Naive B cell (primary cell): ENCODE data around the gene NRF1. TPM values are rescaled to one million over a fixed set of nuclear protein-coding genes. Genes with fewer than 3 reads are reported as not detected.
A peak's percentile ranks its signal among the peaks of the same experiment; 100 is the strongest.

Experiments
- ATAC-seq, 2 donors: fragments of 150-1000 bp; cut with Tn5 transposase; 2 replicates each; pipeline ENCODE4 v1.10.0; 2021; ENCODE audit warnings: low read depth in 2 of 2, mild to moderate bottlenecking in 2 of 2, moderate library complexity in 2 of 2
- DNase-seq: peaks from one replicate; pipeline ENCODE4 v3.0.0; 2022
- H3K27ac Mint-ChIP-seq, 6 donors: one replicate each; pipeline ENCODE4 v1.8.0; 2020 to 2022; ENCODE audit warnings: mild to moderate bottlenecking in 6 of 6, mixed read lengths in 6 of 6, moderate library complexity in 5 of 6, inconsistent platforms in 2 of 6
- H3K27me3 Mint-ChIP-seq, 3 donors: one replicate each; pipeline ENCODE4 v1.8.0; 2021 to 2022; ENCODE audit warnings: mixed read lengths in 3 of 3, mild to moderate bottlenecking in 1 of 3
- H3K36me3 Mint-ChIP-seq, 2 donors: one replicate each; pipeline ENCODE4 v1.8.0; 2020 to 2022; ENCODE audit warnings: mixed read lengths in 2 of 2, inconsistent platforms in 1 of 2, mild to moderate bottlenecking in 1 of 2
- H3K4me1 Mint-ChIP-seq, 3 donors: one replicate each; pipeline ENCODE4 v1.8.0; 2020 to 2022; ENCODE audit warnings: mixed read lengths in 3 of 3, inconsistent platforms in 1 of 3, mild to moderate bottlenecking in 1 of 3, moderate library complexity in 1 of 3
- H3K4me3 Mint-ChIP-seq, 8 donors: one replicate each; pipeline ENCODE4 v1.8.0; 2020 to 2022; ENCODE audit warnings: mild to moderate bottlenecking in 8 of 8, mixed read lengths in 8 of 8, moderate library complexity in 8 of 8, inconsistent platforms in 2 of 8
- H3K9me3 Mint-ChIP-seq, 7 donors: one replicate each; pipeline ENCODE4 v1.8.0; 2020 to 2022; ENCODE audit warnings: mixed read lengths in 7 of 7, mild to moderate bottlenecking in 5 of 7, inconsistent platforms in 2 of 7, moderate library complexity in 1 of 7
- polyA plus RNA-seq, 6 donors: library from polyadenylated mRNA; unstranded; fragments of 300-500 nt; fragmentation: Illumina TruSeq; gene quantifications; one replicate each; pipeline ENCODE4 v1.2.3, GENCODE V29; 2021; ENCODE audit warnings: low read depth in 6 of 6

Gene NRF1
- polyA plus RNA-seq, 6 donors from 2014 or later = 9.6 to 32.4 (median 28.9) TPM

DNA sequence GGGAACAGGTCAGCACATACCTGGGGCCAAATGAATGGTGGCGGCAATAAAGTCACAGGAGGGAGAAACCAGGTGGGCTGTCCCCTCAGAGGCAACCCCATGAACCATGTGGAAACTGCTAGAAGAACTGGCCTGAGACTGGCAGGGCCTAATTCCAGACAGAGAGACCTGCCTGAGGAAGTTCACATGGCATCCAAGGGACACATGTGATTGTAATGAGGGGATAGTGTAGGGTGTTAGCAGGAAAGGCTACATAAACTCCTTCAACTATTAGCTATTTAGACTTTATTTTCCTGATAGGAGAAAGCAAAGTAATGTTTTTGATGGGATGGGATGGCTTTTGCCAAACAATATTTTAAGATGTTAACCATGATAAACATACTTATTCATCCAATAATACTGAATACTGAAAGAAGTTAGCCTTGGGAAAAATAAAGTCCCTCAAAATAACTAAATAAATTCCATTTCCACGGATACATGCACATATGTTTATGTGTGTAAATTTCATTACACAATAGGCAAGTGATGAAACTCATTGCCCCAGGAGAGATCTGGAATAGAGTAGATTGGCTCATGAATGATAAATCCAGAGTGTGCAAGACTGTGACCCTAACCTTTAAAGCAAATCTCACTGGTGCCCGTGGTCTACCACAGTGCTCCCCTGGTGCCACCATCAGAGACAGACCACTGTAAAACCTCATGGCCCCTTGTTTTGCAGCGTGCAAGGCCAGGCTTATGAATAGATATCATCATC is 137.0 kb downstream of the NRF1 start:
- no peaks in the 10 kb centered on the region for H3K9me3 Mint-ChIP-seq
- H3K27ac Mint-ChIP-seq = peak overlapping the region in 2 of 6 donors; percentile 45 to 97
- no peak for ATAC-seq
- no peak for DNase-seq
- H3K27me3 Mint-ChIP-seq = no peaks in the 10 kb centered on the region
- peaks cover 0 to 4% (median 0%) of the 10 kb centered on the region in 3 donors for H3K4me1 Mint-ChIP-seq
- peaks cover 37 to 46% of the 10 kb centered on the region in 2 donors for H3K36me3 Mint-ChIP-seq
- H3K4me3 Mint-ChIP-seq = no peak overlapping the region

GRCh38 chr7:129750091-129750490 is 138.6 kb downstream of the NRF1 start:
- DNase-seq (no peak), ATAC-seq (no peak)
- H3K27ac Mint-ChIP-seq = no peak overlapping the region
- H3K36me3 Mint-ChIP-seq = peaks cover 37 to 42% of the 10 kb centered on the region in 2 donors
- no peaks in the 10 kb centered on the region for H3K9me3 Mint-ChIP-seq
- no peaks in the 10 kb centered on the region for H3K27me3 Mint-ChIP-seq
- H3K4me3 Mint-ChIP-seq = no peak overlapping the region
- H3K4me1 Mint-ChIP-seq = peaks cover 0 to 4% (median 0%) of the 10 kb centered on the region in 3 donors

DNA sequence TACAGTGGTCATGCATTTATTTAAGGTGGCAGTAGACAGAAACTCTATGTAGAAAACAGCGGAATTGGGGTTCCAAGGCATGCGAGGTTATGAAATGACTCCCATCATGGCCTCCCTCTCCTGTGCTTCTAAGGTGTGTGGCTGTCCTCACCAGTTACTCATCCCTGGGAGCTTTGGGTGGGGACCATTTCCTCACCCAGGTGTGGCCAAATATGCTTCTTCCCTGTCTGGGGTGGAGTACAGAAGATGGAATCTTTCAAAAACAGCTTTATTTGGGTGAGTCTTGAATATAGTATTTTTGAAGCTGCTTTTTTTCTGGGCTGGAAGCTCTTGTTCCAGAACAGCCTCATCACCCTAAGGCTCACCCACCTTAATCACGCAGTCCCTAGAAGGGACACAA is 139.0 kb downstream of the NRF1 start:
- ATAC-seq (no peak), DNase-seq (no peak)
- H3K36me3 Mint-ChIP-seq = peaks cover 38 to 42% of the 10 kb centered on the region in 2 donors
- H3K27ac Mint-ChIP-seq = peak overlapping the region in 1 of 6 donors; percentile 75
- H3K4me1 Mint-ChIP-seq = peaks cover 0 to 4% (median 0%) of the 10 kb centered on the region in 3 donors
- H3K4me3 Mint-ChIP-seq = no peak overlapping the region
- H3K27me3 Mint-ChIP-seq = no peaks in the 10 kb centered on the region
- H3K9me3 Mint-ChIP-seq = no peaks in the 10 kb centered on the region

- ATAC-seq = no peak
- H3K27me3 Mint-ChIP-seq = no peaks in the 10 kb centered on the region
- H3K9me3 Mint-ChIP-seq = no peaks in the 10 kb centered on the region
- peaks cover 38 to 39% of the 10 kb centered on the region in 2 donors for H3K36me3 Mint-ChIP-seq
- peak overlapping the region in 3 of 6 donors; percentile 41 to 81 (median 75) for H3K27ac Mint-ChIP-seq
- H3K4me1 Mint-ChIP-seq = peaks cover 0 to 4% (median 0%) of the 10 kb centered on the region in 3 donors
- H3K4me3 Mint-ChIP-seq = no peak overlapping the region
- no peak for DNase-seq
Measured at GRCh38 chr7:129751916-129752315, 140.4 kb downstream of the NRF1 start.

DNA sequence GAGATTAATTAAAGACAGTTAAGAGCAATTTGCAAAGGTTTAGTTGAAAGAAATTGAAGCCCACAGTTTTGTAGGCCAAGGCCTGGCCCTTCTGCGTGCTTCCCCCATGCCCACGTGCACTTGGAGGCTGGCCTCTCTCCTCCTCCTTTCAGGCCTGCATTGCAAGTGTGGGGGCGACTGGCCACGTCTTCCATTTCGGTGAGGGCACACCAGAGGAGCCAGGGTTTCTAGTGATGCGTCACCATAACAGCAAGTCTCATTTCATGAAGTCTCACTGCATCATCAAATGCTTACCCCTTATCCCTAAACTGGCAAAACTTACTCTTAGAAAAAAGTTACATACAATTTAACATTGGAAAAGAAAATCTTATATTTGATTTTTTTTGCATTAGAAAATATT is 141.2 kb downstream of the NRF1 start:
- ATAC-seq (no peak), DNase-seq (no peak)
- Mint-ChIP-seq H3K27me3 (no peaks in the 10 kb centered on the region), H3K36me3 (peaks cover 34% of the 10 kb centered on the region in 2 donors), H3K9me3 (no peaks in the 10 kb centered on the region), H3K4me1 (peaks cover 0 to 4% (median 0%) of the 10 kb centered on the region in 3 donors), H3K4me3 (no peak overlapping the region), H3K27ac (peak overlapping the region in 1 of 6 donors; percentile 26)

- H3K27me3 Mint-ChIP-seq = no peaks in the 10 kb centered on the region
- ATAC-seq = no peak
- peaks cover 26 to 33% of the 10 kb centered on the region in 2 donors for H3K36me3 Mint-ChIP-seq
- DNase-seq = no peak
- peak overlapping the region in 1 of 6 donors; percentile 76 for H3K27ac Mint-ChIP-seq
- H3K4me3 Mint-ChIP-seq = no peak overlapping the region
- peaks cover 0 to 4% (median 0%) of the 10 kb centered on the region in 3 donors for H3K4me1 Mint-ChIP-seq
- no peaks in the 10 kb centered on the region for H3K9me3 Mint-ChIP-seq
Measured at GRCh38 chr7:129754406-129754805, 142.9 kb downstream of the NRF1 start.

DNA sequence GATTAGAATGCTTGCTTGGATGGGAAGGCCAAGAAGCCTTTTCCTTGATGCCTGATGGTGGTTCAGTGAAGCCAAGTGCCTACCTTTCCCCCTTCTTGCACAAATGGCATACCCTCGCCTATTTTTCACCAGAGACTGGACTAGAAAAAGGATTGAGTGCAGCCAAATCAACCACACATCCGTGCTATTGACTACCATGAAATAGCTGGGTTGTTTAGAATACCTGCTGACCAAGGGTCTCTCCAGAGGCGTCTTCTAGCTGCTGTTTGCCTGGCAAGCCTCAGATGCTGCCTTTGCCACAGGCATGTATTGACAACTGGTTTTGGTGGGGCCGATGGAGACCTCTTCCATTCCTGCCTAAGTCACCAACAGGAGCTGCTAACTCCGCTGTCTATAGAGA is 146.5 kb downstream of the NRF1 start:
- Mint-ChIP-seq H3K9me3 (no peaks in the 10 kb centered on the region), H3K4me1 (no peaks in the 10 kb centered on the region), H3K4me3 (no peak overlapping the region), H3K36me3 (peaks cover 12 to 14% of the 10 kb centered on the region in 2 donors), H3K27me3 (no peaks in the 10 kb centered on the region), H3K27ac (peak overlapping the region in 1 of 6 donors; percentile 24)
- ATAC-seq (no peak), DNase-seq (no peak)

DNA sequence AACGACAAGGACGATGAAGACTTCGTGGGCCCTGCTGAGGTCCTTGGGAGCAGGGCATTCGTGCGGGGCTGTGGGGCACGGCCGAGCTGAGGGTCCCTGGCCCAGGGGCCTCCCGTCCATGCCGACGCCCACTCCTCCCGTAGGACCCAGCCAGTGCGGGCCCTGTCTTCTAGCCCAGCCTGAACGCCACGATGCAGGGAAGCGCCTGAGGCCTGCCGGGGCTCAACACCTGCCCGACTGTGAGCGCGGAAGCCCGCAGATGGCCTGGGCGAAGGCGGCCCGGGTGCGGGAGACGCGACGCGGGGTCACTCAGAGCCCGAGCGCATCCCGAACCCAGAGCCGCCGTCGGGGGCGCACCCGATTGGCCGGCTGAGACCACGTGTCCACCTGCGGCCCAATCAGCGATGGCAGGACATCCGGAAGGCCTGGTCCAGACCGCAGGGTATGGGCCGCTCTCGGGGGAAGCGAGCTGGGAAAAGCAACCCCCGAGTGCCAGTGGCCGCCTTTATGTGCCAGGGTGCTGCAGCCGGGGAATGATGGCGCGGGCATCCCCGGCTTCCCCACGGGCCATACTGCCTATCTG is 151.0 kb downstream of the NRF1 start:
- DNase-seq (no peak), ATAC-seq (no peak)
- no peaks in the 10 kb centered on the region for H3K4me1 Mint-ChIP-seq
- H3K9me3 Mint-ChIP-seq = no peaks in the 10 kb centered on the region
- H3K27me3 Mint-ChIP-seq = peaks cover 0 to 11% (median 0%) of the 10 kb centered on the region in 3 donors
- no peak overlapping the region for H3K27ac Mint-ChIP-seq
- no peak overlapping the region for H3K4me3 Mint-ChIP-seq
- no peaks in the 10 kb centered on the region for H3K36me3 Mint-ChIP-seq

DNA sequence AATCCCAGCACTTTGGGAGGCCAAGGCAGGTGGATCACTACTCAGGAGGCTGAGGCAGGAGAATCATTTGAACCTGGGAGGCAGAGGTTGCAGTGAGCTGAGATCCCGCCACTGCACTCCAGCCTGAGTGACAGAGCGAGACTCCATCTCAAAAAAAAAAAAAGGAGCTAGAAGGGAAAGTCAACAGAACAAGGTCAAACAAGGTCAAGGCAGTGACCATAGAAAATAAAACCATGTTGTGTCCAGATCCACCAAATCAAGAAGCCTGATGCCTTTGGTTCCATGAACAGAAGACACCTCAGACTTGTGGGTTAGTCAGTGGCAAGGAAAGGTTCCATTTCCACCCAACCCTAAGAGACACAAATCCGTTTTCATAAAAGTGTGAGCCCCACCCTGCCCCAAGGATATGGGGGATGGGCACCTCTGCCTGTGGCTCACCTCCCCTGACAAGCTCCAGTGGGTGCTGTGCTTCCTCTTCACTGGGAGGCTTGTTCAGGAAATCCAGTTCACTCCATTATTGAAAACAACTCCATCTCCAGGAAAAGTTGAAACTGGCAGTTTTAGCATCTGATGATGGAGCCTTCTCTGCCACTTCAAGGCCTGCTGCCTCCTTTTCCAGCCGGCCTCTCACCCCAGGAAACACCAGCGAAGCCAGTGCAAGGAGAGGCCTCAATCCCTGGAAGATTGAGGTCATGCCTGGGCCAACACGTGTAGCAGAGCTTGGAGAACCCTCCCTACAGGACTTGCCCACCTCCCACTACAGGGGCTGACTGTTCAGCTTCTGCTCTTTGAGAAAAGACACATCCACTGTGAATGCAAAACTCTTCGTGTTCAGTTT is 152.9 kb downstream of the NRF1 start:
- ATAC-seq (no peak), DNase-seq (no peak)
- H3K4me3 Mint-ChIP-seq = peak overlapping the region in 1 of 8 donors; percentile 28
- peaks cover 0 to 1% (median 0%) of the 10 kb centered on the region in 7 donors for H3K9me3 Mint-ChIP-seq
- no peaks in the 10 kb centered on the region for H3K4me1 Mint-ChIP-seq
- H3K27ac Mint-ChIP-seq = no peak overlapping the region
- H3K27me3 Mint-ChIP-seq = peaks cover 0 to 12% (median 11%) of the 10 kb centered on the region in 3 donors
- H3K36me3 Mint-ChIP-seq = no peaks in the 10 kb centered on the region

- H3K27ac Mint-ChIP-seq = no peak overlapping the region
- ATAC-seq (no peak), DNase-seq (no peak)
- no peaks in the 10 kb centered on the region for H3K4me1 Mint-ChIP-seq
- peaks cover 0 to 1% (median 0%) of the 10 kb centered on the region in 7 donors for H3K9me3 Mint-ChIP-seq
- H3K4me3 Mint-ChIP-seq = no peak overlapping the region
- no peaks in the 10 kb centered on the region for H3K36me3 Mint-ChIP-seq
- peaks cover 0 to 12% (median 11%) of the 10 kb centered on the region in 3 donors for H3K27me3 Mint-ChIP-seq
Measured at GRCh38 chr7:129765352-129765751, 153.8 kb downstream of the NRF1 start.

GRCh38 chr7:129767120-129768015 is 155.8 kb downstream of the NRF1 start:
- Mint-ChIP-seq H3K4me1 (peaks cover 0 to 4% (median 0%) of the 10 kb centered on the region in 3 donors), H3K27ac (peak overlapping the region in 2 of 6 donors; percentile 27 to 85), H3K9me3 (peaks cover 0 to 1% (median 0%) of the 10 kb centered on the region in 7 donors), H3K4me3 (no peak overlapping the region), H3K27me3 (peaks cover 0 to 20% (median 12%) of the 10 kb centered on the region in 3 donors), H3K36me3 (no peaks in the 10 kb centered on the region)
- DNase-seq = no peak
- ATAC-seq = no peak

- Mint-ChIP-seq H3K4me1 (peaks cover 0 to 11% (median 0%) of the 10 kb centered on the region in 3 donors), H3K27ac (no peak overlapping the region), H3K4me3 (no peak overlapping the region)
Measured at GRCh38 chr7:129768614-129769399, 157.3 kb downstream of the NRF1 start.

More at GRCh38 chr7:129768614-129769399, 157.3 kb downstream of the NRF1 start:
- H3K27me3 Mint-ChIP-seq = peaks cover 2 to 29% (median 12%) of the 10 kb centered on the region in 3 donors
- ATAC-seq = no peak
- H3K36me3 Mint-ChIP-seq = no peaks in the 10 kb centered on the region
- peaks cover 0 to 1% (median 0%) of the 10 kb centered on the region in 7 donors for H3K9me3 Mint-ChIP-seq
- no peak for DNase-seq
